ENCODE data around the gene DNASE1. TPM values are rescaled to one million over a fixed set of nuclear protein-coding genes. Genes with fewer than 3 reads are reported as not detected.

The DNASE1 gene
- total and polyA plus RNA-seq, 12 donors: 3.1 to 35.1 (median 10.9) TPM

GRCh38 chr16:3664187-3664896, 9.9 kb downstream of the DNASE1 start:
- no peaks in the 10 kb centered on the region for H3K9me3 ChIP-seq (replicated peaks in 1 of 3)
- H3K4me1 ChIP-seq (replicated peaks in 1 of 2): no peaks in the 10 kb centered on the region
- no peak overlapping the region for H3K27ac ChIP-seq
- no peaks in the 10 kb centered on the region for H3K27me3 ChIP-seq
- TF ChIP-seq POLR2A (IDR thresholded peaks at IDR 0.05): no peak
- TF ChIP-seq, protein P1, sequence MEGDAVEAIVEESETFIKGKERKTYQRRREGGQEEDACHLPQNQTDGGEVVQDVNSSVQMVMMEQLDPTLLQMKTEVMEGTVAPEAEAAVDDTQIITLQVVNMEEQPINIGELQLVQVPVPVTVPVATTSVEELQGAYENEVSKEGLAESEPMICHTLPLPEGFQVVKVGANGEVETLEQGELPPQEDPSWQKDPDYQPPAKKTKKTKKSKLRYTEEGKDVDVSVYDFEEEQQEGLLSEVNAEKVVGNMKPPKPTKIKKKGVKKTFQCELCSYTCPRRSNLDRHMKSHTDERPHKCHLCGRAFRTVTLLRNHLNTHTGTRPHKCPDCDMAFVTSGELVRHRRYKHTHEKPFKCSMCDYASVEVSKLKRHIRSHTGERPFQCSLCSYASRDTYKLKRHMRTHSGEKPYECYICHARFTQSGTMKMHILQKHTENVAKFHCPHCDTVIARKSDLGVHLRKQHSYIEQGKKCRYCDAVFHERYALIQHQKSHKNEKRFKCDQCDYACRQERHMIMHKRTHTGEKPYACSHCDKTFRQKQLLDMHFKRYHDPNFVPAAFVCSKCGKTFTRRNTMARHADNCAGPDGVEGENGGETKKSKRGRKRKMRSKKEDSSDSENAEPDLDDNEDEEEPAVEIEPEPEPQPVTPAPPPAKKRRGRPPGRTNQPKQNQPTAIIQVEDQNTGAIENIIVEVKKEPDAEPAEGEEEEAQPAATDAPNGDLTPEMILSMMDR (IDR thresholded peaks at IDR 0.05): no peak
- WGBS, 4 donors: 94 to 96% (median 95%) methylated on average over 15 to 31 of the region's 31 CpGs
- DNase-seq: no peak
- H3K4me3 ChIP-seq: no peak overlapping the region
- intact Hi-C loops (cut with DNase I): no loop called here
- peaks cover 0 to 42% of the 10 kb centered on the region in 2 donors for H3K36me3 ChIP-seq (replicated peaks in 1 of 2)

- Histone ChIP-seq H3K4me1 (replicated peaks in 1 of 2) (no peaks in the 10 kb centered on the region), H3K9me3 (replicated peaks in 1 of 3) (no peaks in the 10 kb centered on the region), H3K36me3 (replicated peaks in 1 of 2) (peaks cover 0 to 36% of the 10 kb centered on the region in 2 donors), H3K27ac (no peak overlapping the region), H3K27me3 (no peaks in the 10 kb centered on the region), H3K4me3 (no peak overlapping the region)
- WGBS, 4 donors: 76 to 86% (median 82%) methylated on average over 6 of the region's 6 CpGs
- TF ChIP-seq, protein P1 (IDR thresholded peaks at IDR 0.05): no peak
- no peak for TF ChIP-seq POLR2A (IDR thresholded peaks at IDR 0.05)
- no peak for DNase-seq
- intact Hi-C loops (cut with DNase I): no loop called here
Observed at GRCh38 chr16:3665508-3665907, 11.0 kb downstream of the DNASE1 start.

GRCh38 chr16:3668626-3669025, 14.1 kb downstream of the DNASE1 start:
- Histone ChIP-seq H3K27ac (no peak overlapping the region), H3K4me3 (no peak overlapping the region), H3K27me3 (no peaks in the 10 kb centered on the region), H3K4me1 (replicated peaks in 1 of 2) (no peaks in the 10 kb centered on the region), H3K36me3 (replicated peaks in 1 of 2) (peaks cover 0 to 20% of the 10 kb centered on the region in 2 donors), H3K9me3 (replicated peaks in 1 of 3) (no peaks in the 10 kb centered on the region)
- 86 to 100% (median 94%) methylated on average over 7 to 11 of the region's 11 CpGs for WGBS, 4 donors
- intact Hi-C loops (cut with DNase I): no loop called here
- no peak for DNase-seq
- TF ChIP-seq, protein P1 (IDR thresholded peaks at IDR 0.05): no peak
- TF ChIP-seq POLR2A (IDR thresholded peaks at IDR 0.05): no peak

GRCh38 chr16:3669082-3669481, 14.6 kb downstream of the DNASE1 start:
- intact Hi-C loops (cut with DNase I): no loop called here
- TF ChIP-seq, protein P1 (IDR thresholded peaks at IDR 0.05): no peak
- no peak for TF ChIP-seq POLR2A (IDR thresholded peaks at IDR 0.05)
- no peak overlapping the region for H3K4me3 ChIP-seq
- DNase-seq: no peak
- no peaks in the 10 kb centered on the region for H3K4me1 ChIP-seq (replicated peaks in 1 of 2)
- H3K9me3 ChIP-seq (replicated peaks in 1 of 3): no peaks in the 10 kb centered on the region
- 79 to 90% (median 79%) methylated on average over 5 to 10 of the region's 10 CpGs for WGBS, 4 donors
- H3K27me3 ChIP-seq: no peaks in the 10 kb centered on the region
- H3K36me3 ChIP-seq (replicated peaks in 1 of 2): peaks cover 0 to 23% of the 10 kb centered on the region in 2 donors
- no peak overlapping the region for H3K27ac ChIP-seq

Data from adrenal gland (tissue), 12 donors.